HG03280 (cell line): ENCODE results near the gene ARPC5L.

Experiments used
- ATAC-seq: cut with Tn5 transposase; IDR thresholded peaks from one replicate; pipeline ENCODE4 v1.9.1; 2021; ENCODE audit warnings: mild to moderate bottlenecking, moderate library complexity; ENCODE audit not compliant: unreplicated experiment

Gene ARPC5L

DNA sequence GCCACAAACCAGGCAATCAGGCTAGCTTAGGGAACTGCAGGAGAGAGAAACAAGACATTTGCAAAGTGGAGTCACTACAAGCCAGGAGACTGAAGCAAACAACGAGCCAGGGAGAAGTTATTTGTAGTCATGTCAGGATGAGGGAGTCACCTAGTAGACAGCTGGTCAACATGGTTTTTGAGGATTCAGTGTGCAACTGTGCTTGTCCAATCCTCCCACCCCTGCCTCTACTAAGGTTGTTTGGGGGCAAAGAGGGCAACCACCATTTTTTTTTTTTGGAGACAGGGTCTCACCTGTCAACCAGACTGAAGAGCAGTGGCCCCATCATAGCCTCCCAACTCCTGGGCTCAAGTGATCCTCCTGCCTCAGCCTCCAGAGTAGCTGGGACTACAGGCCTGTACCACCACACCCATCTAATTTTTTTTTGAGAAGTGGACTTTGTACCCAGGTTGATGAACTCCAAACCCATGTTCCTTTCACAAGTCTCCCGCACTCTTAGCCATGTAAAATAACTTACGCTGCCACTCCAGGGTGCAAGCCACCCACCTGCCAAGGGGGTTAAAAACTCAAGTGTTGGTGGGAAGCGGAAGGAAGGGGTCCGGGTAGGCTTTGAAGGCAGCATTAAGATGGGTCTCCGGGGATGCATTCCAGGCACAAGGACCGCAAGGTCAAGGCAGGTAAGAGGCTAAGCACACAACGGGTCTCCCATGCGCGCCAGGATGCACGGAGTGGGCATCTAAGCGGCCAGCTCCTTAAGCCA, 1.2 kb upstream of the ARPC5L start:
- ATAC-seq: no peak

DNA sequence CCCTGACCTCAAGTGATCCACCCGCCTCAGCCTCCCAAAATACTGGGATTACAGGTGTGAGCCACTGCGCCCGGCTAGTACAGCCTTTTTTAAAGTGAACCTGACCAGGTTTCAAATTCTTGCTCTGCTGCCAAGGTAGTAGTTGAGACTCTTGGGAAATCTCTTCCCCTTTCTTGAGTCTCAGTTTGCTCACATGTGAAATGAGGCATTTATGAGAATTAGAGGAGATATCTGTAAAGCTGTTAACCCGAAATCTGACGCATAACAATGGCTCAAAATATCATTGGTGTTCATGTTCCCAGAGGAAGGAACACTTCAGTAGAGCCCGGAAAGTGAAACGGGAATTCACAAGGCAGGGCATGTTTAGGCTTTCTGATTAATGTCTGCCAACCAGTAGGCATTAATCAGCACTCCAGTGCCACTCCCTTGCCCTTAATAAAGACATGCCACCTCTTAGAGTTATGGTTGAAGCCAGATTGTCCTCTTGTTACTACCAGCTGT, 1.5 kb downstream of the ARPC5L start:
- no peak for ATAC-seq

DNA sequence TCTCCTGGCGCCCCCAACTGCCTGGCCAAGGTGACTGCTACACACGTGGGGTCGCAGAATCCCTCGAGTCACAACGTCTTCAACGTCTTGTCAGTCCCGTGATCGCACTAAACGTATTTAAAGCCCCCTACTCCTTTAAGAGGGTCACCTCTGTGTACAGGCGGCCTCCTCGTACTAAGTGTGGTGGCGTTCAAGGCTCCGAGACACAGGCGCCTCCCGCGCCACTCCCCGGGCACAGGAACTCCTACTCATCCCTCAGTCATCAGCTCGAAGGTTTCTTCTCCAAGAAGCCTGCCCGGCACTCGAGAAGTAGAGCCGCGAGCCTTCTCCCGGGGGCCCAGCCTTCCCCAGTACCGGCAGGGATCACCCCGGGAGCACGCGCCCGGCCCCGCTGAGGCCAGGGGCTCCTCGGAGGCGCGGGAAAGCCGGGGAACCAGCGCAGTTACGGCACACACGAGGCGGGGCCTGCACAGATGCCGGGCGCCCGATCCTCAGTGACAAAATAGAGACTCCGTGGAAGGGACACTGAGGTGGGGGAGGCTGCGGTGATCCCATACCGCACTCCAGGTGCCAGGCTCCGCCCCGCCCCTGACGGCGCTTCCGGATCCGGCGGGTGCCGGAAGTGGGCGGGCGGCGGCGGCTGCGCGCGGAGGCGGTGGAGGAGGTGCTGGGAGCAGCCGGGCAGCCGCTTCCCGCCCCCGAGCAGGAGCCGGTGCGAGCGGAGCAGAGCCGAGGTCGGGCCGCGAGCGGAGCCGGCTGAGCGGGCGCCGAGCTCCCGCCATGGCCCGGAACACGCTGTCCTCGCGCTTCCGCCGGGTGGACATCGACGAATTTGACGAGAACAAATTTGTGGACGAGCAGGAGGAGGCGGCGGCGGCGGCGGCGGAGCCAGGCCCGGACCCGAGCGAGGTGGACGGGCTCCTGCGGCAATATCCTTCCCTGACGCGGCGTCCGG, 6.9 kb downstream of the ARPC5L start:
- peak; percentile 59 for ATAC-seq

DNA sequence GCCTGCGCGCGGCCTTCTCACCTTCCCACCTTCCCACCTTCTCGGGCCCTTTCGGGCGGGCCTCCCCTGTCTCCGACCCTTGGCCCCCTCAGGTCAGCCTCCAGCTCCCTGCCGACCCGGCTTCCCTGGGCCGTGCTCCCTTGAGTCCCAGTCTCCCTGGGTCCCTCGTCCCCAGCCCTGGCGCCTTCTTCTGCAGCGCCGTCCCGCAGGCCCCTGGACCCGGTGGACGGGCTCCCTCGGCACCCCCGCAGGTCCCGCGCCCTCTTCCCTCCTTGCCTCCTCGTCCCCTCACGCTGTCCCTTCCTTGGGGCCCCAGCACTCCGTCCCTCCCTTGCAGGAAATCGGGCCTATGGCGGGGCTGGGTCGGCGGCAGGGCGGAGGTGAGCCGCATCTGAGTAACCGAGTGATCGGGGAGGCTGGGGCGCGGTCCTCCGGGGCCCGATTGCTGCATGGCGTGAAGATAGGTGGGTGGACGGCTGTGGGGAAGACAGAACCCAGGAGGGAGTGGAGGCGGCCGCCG, 7.6 kb downstream of the ARPC5L start:
- ATAC-seq: peak; percentile 2

DNA sequence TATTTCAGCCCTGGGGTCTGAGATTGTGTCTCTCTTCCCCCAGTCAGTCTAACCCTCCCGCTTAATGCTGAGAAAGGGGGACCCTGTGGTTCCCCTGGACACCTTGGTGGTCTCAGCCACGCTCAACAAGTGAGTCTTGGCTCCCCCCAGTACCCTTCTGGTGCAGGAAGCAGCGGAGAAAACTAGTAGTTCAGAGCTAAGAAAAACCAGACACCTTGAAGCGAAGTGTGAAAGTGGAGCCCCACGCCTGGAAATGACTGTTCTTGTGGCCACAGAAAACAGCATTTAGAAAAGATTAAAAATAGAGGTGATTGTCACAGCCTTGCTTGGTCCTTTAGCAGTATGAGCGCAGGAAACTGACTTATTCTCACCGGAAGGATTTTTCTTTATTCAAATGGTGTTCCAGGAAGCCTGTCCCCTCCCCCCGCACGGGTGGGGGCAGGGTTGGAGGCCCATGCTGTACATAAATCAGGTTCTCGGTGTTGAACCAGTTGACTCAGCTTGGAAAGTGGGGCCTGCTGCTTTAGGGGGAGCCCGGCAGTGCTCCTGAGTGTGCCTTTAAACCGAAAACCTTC, 8.1 kb downstream of the ARPC5L start:
- ATAC-seq: peak; percentile 42

DNA sequence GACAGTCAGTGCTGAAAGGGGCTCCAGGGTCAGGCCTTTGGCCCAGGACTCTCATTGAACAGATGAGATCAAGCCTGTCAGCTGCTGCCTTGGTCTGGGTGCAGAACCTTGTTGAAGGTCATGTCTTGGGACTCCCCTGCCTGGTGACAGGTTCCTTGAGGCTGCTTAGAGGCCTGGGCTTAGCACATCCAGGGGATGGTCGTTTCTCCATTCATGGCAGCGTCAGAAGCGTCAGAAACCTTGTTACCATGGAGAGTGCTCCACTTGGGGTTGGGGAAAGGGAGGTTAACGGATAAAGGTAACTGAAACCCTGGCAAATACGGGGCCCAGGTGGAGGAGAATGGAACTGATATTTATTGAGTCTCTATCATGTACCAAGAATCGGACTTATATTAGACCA, 8.8 kb downstream of the ARPC5L start:
- ATAC-seq: no peak

DNA sequence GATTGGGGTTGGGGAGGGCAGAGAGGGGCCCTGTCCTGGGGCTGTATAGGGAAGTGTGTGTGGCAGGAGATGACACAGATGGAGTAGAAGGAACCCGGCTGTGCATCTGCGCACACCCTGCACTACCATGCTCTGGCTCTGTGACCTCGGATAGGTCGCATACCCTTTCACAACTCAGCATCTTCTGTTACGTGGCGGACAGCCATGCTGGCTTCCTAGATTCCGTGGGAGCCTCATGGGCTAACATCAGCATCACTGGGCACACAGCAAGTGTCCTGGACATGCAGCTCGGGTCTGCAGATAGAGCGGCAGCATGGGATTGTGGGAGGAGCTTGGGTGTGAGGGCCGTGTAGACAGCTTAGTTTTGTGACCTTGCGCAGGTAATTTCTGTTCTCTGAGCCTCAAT, 9.2 kb downstream of the ARPC5L start:
- ATAC-seq: no peak

DNA sequence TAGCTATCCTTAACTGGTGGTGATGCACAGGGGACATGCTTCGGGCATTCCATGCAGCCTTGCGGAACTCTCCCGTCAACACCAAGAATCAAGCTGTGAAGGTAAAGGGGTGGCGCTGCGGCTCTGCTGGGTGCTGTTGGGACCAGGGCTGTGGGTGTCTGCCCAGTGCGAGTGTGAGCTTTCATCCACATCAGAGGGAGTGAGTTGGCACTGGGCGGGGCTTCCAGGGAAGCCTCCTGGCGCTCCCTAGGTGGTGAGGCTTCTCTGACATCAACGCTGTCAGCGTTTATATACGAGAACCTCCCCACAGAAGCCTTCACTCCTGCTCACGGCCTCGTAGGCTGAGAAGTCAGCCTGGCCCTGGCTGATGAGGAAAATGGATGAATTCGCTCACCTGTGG, 11.7 kb downstream of the ARPC5L start:
- ATAC-seq: no peak

DNA sequence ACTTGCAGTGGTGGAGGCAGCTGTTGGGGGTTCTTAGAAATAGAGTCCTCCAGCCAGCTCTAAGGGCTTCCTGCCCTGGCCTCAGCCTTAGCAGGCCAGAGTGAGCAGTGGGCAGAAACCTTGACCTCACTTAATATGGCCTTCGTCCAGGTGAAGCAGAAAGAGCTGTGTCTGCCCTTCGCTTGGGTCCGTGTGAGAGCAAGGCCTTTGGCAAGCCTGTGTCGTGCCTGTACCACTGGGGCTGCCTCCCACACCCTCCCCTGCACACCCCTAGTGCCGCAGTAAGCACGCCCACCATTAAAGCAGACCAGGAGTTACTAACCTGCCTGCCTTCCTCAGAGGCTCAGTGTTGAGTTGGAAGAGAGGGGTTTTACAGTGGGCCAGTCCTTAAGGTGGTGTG, 13.6 kb downstream of the ARPC5L start:
- ATAC-seq: no peak

DNA sequence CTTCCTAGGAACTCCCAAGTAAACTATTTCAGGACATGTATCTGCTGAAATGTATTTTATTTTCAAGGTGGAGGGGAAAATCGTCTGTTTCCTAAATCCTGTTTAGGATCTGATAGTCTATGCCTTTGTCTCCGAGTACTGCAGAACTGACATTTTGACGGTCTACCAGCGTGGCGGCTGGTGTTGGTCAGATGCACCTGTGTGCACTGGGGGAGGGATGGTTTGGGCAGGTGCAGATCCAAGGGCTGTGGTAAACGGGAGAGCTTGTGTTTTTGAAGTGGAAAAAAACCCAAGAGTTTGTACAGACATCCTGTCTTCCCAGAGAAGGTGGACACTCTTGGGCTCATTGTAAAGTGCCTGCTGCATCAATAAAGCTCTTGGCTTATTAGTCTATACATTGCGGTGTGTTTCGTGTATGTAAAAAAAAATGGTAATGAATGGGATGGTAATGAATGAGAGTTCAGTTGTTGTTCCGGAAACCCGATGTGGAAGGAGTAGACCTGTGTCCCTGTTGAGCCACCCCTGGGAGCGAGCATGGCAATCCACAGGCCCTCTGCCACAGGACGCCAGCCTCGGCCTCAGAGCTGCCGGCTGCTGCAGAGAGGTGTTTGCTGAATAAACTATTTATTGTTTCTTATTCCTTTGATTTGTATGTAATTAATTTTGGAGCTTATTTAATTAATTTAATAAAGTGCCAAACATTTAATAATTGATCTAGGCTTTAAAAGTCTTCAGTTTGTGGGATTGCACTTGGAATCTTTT, 15.3 kb downstream of the ARPC5L start:
- no peak for ATAC-seq

DNA sequence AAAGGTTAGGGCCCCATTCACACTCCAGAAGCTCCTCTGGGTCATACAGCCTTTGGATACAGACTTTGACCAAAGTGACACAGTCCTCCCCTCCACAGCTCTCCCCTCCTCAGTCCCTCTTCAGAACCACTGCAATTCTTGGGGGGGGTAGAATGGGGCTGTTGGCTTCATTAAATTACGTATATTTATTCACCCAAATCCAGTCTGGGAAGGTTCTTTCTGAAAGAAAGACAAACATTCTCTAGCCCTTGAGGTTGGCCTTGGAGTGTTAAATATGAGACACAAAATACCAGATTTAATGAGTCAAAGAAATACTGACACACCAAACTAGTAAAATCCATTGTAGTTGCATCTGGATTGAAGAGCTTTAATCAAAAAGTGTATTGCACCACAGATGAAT, 16.1 kb downstream of the ARPC5L start:
- ATAC-seq: no peak

DNA sequence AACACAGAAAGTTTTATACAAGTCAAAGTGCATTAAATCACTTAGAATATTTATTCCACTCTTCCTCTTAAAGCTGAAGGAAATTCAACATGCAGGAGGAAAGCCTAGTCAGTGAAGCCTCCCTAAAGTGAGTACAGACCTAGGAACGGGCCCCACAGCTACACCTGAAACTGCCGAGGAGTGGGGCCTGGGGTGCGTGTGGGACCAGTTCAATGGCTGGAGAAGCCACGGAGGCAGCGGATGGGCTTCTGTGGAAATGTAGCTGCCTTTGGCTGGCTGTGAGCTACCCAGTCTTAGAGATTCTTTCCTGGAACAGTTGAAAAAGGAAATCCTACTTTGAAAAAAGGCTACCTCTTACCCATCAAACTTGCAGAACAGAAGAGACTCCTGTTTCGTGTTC, 16.6 kb downstream of the ARPC5L start:
- ATAC-seq: no peak

DNA sequence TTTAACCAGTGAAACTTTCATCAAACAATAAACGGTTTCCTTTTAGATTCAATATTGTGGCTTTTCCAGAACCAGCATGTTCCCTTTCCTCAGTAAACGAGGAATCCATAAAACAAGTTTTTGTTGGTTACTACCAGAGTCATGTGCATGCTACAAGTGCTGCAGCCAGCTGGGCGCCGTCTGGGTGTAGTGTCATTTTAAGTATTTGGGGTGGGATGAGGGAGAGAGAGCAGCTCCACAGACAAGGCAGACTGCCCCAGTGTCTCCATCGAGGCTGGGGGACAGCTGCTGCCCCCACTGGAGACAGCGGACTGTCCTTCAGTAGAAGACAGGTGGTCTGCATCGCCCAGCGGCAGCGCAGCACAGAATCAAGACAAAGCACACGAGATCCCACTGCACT, 17.3 kb downstream of the ARPC5L start:
- no peak for ATAC-seq

DNA sequence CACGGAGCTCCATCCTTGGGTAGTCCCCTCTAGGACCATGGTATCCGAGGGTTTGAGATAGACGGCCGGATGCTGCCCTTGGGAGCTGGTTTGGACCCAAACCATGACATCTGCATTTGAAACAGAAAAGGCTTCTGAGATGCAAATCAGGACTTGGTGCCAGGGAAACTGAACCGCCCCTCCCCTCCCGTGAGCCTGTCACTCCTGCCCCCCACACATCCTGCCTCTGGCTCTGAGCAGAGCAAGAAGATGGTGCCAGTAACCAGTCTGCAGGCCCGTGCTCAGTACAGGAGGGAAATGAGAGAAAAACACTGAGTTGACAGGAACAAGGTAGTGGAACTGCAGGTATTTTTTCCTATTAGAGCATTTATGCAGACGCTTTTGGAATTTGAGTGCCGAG, 18.6 kb downstream of the ARPC5L start:
- ATAC-seq: no peak

DNA sequence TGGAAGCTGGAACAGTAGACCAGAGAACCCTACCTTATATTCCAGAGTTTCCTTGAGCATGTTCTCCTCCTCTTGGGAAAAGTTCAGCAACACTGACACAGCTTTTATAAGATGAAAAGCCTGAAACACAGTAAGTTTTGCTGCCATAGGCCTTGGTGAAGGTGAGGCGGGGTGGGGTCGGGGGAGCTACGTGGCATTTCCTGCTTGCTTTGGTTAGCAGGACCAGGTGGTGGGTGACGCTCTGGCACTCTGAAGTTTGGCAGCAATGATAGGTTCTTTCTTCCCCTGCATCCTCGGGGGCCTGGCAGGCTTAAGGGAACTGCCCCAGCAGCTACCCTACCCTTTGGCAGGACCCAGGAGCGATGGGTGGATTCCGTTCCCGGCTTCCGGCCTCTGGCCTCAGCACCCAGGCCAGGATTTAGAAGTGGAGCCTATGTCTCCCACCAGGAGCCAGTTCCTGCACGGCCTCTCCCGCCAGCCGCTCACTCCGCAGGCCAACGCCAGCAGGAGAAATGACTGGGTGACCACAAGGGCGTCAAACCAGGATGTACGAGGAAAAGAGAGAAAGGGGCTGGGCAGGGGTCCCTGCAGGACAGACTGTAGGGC, 19.3 kb downstream of the ARPC5L start:
- ATAC-seq: no peak

DNA sequence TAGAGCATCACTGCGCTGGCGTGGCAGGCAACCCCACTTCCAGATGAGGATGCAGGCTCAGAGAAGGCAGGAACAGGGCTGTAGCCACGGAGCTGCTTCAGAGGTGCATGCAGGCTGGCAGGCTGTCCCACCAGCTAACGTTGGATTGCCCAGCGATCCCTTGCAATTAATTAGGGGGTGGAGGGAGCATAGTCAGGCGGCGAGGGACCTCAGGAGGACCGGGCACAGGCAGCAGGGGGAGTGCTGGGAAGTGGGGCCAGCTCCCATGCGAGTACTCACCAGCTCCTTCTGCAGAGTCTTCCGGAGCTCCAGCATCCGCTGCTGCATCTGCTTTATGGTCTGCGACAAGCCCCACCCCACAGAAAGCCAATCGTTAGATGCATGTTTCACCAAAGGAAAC, 20.3 kb downstream of the ARPC5L start:
- no peak for ATAC-seq

DNA sequence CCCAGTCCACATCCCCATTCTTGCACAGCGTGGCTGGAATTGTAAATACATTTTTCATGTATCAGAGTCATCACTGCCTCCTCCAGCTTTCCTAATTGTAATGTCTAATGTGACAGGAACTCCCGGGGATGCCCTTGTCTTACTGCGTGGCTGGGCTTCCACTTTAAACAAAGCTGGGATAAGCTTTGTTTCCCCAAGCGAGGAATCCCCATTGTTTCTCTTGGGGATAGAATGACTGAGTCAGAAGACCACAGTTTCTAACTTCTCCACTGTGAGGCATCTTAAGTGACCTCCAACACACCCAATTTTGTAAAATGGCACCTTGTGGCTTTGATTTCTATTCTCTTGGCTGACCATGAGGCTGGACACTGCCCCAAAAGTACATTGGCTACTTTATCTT, 22.4 kb downstream of the ARPC5L start:
- no peak for ATAC-seq

DNA sequence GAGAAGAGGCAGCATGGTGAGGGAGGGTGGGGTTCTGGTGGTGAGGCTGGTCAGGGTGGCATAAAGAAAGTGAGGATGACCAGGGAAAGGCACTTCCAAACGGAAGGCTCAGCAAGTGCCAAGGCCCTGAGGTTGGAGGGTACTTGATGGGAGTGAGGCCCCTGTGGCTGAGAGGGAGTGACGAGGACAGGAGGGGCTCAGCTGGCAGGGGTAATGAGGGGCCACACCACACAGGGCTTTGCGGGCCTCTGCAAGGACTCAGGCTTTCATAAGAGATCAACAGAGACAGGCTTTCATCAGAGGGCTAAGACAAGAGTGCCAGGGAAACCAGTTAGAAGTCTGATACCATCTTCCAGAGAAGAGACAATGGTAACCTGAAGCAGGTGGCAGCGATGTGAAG, 23.6 kb downstream of the ARPC5L start:
- no peak for ATAC-seq

DNA sequence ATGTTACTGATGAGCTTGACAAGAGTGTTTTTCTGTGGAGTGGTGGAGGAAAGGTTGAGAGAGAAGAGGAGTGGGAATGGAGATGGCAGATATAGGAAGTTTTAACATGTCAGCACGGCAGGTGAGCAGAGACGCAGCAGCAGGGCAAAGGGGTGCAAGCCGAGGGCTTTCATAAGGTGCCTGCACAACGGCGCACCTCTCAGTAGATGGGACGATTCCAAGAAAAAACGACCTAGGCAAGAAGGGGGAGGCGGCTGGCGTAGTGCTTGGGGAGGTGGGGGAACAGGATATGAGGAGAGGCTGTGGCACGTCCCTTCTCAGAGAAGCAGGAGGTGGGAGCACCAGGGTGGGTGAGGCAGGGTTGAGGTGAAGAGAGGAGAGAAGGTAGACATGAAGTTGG, 24.5 kb downstream of the ARPC5L start:
- no peak for ATAC-seq

DNA sequence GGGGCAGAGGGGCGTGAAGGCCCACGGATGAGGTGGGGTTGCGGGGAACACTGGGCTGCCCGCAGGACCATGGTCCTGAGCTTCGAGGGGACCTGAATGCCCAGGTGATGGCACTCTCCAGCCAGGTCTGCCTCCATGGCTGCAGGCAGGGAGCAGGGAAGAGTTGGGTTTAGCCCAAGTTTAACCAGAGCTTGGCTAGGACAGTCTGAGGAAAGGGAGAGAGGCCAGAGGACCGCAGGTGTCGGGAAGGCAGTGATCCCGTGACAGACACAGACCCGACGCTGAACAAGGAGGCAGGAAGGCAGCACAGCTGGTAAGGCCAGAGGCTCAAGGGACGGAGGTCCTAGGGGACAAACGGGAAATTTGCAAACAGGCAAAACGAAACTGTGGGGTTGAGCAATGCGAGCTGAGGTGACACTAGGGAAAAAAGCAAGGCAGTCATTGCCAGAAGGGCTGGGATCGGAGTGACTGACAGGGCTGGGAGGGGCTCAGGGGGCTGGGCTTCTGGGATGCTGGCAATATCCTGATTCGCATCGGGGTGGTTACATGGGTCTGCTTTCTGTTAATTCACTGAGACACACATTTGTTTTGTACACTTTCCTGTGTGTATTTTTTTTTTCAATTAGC, 25.0 kb downstream of the ARPC5L start:
- no peak for ATAC-seq
